Measurements from ENCODE around the gene DOCK1.

Gene DOCK1

DNA sequence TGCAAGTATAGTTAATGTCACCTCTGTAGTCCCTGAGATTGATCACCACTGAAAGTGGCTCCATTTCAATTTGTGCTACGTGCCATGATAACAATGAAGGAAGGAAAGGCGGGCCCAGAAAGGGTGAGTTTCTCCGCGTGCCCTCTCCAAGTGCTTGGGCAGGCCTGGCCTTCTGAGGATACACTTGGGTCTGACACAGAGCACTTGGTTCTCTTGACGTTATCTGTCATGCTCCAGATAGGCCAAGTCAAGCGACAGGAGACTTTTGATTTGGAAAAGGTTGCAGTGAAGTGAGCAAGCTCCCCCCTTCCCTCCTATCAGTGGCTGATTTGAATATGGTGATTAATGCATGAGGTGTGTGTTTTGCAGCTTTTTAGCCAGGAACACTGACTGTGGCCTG lies 452.0 kb downstream of the DOCK1 start:
- no peak for DNase-seq (ENCODE audit: low spot score)

DNA sequence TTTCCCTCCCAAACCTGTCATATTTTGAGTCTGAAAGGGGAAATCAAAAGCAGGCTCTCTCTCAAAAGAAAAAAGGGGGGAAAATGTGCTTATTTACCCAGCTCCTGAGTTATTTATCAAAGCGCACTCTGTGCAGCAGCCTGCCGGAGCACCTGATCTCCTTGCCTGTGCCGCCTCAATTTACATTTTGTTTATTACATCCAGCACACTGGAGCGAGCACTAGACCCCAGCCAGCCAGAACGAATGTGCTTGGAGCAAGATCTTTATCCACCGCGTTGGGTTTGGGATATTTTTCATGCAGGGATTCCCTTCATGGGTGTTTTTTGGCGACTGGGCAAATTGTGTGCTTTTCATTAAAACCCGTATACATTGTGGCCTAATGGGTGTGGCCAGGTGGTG lies 453.1 kb downstream of the DOCK1 start:
- DNase-seq (ENCODE audit: low spot score): no peak

GRCh38 chr10:127364034-127364433 lies 458.8 kb downstream of the DOCK1 start:
- no peak for DNase-seq (ENCODE audit: low spot score)

DNA sequence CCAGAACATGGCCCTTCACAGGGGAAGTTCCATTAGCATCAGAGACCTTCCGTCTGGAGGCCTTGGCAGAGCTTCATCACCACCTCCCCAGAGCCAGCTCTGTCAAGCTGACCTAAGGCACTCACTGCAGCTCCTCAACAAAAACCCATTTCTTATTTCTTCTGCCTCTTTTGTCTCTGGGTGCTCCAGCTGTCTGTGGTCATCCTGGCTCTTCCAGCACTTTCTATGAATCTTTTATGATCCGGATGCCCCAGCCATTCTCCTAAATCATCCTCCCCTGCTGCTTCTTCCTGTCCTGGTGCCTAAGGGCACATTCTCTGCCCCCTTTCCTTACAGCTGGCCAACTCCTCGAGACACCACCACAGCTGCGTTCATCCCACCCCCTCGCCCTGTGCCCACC lies 462.9 kb downstream of the DOCK1 start:
- DNase-seq (ENCODE audit: low spot score): no peak

- DNase-seq (ENCODE audit: low spot score): no peak
These were observed 463.7 kb downstream of the DOCK1 start for GRCh38 chr10:127368929-127369328.

- DNase-seq (ENCODE audit: low spot score): no peak
These were observed 465.4 kb downstream of the DOCK1 start for GRCh38 chr10:127370601-127371000.

DNA sequence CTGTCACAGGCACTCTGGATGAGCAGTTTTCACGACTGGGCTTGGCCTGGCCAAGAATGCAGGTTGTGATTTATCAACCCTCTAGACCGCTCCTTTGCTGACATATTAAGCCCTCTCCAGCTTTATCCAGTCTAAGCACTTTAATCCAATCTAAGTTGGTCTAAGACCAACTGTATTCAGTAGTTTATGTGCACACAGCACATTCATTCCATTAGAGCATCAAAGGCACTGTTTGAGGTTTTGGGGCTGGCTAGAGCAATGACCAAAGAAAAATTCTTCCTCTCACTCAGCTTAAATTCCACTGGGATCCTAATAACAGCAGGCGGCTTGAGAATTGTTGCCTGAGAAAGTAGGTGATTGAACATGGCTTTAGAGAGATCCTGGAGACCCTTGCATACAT lies 467.1 kb downstream of the DOCK1 start:
- DNase-seq (ENCODE audit: low spot score): no peak

DNA sequence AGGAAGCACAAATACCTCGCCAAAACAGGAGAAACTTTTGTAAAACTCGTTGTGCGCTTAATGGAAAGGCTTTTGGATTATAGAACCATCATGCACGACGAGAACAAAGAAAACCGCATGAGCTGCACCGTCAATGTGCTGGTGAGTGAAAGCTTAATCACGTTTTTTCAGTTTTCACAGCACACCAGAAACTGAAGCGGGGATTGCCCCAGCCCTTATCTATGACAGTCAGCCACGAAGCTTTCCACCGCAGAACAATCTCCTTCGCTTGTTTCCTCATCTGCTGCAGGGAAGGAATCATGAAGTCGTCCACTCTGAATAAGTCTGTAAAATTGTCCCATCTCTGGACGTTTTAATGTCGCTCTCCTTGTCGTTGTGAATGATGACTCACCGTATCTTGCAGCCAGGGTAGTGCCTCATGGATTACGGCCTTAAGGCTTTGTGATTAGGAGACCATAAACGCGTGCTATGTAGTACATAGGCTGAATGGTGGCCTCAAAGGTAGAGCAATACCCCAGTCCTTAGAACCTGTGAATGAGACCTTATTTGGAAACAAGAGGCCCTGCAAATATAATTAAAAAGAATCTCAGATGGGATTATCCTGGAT lies 468.9 kb downstream of the DOCK1 start:
- no peak for DNase-seq (ENCODE audit: low spot score)

DNA sequence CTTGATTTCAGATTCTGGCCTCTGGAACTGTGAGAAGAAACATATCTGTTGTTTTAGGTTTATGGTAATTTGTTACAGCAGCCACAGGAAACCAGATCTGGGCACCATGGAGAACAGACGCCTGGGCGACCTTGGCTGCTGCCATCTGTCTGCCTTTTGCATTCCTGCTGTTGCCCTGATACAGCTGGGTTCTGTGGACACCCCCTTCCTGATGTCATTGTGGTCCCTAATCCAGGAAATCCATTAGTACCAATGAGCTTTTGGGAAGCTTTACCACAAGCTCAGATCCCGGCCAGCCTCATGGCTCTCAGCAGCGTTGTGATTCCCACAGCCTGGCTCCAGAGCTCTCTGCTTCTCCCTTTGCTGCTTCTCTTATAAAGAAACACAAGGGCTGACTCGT lies 469.7 kb downstream of the DOCK1 start:
- no peak for DNase-seq (ENCODE audit: low spot score)

GRCh38 chr10:127375461-127375860 lies 470.2 kb downstream of the DOCK1 start:
- DNase-seq (ENCODE audit: low spot score): no peak

DNA sequence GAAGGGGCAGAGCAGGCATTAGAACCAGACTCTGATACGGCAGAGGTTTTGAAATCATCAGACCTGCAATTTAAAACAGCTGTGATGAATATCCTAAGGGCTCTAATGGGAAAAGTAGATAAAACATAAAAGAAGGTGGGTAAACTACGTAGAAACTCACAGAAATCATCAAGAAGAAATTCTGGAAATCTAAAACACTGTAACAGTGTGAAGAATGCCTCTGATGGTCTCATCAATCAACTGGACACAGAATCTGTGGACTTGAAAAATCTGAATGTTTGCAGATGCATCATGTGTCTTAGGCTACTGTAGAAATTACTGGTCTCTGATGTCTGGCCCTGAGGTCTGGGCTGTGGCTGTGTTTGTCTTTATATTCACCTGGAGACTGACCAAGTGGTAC lies 470.8 kb downstream of the DOCK1 start:
- no peak for DNase-seq (ENCODE audit: low spot score)

- DNase-seq (ENCODE audit: low spot score): no peak
These were observed 473.4 kb downstream of the DOCK1 start for GRCh38 chr10:127378628-127379027.

DNA sequence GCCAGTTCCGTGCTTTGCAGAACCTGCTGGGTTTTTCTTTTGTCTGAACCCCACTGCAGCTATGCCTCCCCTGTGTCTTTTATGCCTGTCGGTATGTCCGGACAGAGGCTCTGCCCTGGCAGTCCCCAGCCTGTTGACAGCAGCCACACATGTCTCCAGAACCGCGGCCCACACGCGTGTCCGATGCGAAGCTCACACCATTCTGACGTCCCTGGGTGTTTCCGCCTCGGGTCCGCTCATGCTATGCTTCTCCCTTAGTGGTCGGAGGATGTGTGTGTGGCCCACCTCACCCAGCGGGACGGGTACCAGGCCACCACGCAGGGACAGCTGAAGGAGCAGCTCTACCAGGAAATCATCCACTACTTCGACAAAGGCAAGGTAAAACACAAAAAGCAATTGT lies 479.3 kb downstream of the DOCK1 start:
- no peak for DNase-seq (ENCODE audit: low spot score)

DNA sequence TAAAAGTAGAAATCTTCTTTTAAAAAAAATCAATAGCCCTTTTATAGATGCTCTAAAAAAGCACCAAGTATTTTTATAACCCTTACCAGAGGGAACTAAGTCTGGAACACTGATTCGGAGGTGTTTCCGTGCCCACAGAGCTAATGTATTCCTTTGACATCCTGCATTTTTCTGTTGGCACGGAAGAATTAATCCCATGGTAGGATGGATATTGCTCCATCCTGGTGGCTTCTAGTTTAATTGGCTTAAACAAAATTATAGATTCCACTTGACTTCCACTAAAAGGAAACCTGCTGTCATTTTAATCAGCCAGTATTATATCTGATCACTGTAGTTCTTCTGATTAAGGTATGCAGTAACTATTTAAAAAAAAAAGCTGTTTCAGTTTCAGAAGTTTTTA lies 479.8 kb downstream of the DOCK1 start:
- no peak for DNase-seq (ENCODE audit: low spot score)

DNA sequence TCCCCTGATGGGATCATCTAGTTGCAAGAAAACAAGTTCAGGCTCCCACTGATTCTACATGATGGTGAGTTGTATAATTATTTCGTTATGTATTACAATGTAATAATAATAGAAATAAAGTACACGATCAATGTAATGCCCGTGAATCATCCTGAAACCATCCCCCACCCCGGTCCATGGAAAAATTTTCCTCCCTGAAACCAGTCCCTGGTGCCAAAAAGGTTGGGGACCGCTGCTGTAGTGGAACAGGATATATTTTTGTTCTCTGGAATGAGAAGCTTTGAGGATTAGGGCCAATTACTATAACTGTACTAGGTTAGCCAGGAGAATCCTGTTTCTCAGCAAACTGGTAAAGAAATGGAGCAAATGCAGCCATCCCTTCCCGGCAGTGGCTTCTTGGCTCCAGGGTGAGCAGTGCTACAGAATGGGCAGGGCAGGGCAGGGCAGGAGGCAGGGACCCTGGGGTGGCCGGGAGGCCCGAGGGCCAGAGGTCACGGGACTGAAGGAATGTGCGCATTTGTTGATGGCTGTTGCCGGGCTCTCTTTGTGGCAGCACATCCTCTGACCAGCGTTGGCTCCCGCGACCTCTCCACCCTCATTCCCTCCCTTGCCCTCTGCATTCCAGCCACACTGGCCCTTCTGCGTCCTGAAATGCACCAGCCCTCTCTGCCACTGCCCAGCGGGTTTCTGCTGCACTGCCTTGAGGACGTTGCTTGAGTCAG lies 481.5 kb downstream of the DOCK1 start:
- no peak for DNase-seq (ENCODE audit: low spot score)

GRCh38 chr10:127391875-127392274 lies 486.6 kb downstream of the DOCK1 start:
- DNase-seq (ENCODE audit: low spot score): no peak

- no peak for DNase-seq (ENCODE audit: low spot score)
These were observed 487.4 kb downstream of the DOCK1 start for GRCh38 chr10:127392351-127393235.

DNA sequence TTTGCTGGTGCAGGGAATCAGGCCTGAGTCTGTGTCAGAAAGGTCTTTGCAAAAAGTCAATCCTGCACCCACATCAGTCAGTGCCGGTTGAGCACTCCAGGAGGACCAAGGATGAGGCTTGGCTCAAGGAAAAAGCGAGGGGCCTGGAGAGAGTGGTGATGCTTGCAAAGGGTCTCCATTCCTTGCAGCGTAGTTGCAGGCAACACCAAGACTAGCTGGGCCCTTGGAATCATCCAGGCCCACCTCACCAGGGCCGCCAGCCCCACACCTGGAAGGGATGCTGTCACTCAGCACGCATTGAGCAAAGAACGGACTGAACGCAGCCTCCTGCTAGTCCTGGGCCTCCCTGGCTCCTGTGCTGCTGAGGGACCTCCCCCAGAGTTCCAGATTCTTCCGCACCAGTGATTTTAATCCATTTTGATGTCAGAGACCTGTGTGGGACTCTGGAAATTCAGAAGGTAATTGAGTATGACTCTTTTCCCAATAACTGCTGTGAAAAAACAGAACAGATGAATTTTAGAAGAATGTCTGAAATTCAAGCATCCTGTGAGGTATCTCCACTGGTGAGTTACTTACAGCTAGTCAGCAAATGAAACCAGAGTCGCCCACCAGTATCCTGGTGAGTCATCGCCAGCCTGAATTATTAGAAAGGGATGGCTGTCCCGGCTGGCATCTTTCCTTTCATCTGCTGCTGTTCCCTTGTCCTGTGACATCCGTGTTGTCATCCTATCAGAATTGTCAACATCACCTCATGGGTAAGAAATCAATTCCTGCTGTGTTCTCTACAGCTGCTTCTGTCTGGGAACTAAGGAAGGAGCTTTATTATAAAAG lies 493.1 kb downstream of the DOCK1 start:
- no peak for DNase-seq (ENCODE audit: low spot score)

DNA sequence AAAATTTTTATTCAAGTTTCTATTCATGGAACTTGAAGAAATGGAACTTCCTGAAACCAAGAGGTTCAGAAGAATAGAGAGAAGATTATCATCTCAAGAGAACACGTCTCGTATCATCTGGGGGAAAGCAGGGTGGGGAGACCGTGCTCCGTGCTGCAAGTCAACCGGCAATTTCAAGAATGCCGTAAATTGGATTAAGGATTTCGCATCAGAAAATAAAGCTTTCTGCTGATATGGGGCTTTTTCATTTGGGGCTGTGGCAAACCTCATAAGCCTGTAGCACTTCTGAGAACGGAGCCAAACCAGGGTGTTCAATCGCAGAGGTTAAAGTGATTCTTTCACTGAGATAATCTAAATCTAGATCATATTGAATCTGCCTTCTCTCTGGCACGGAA lies 493.7 kb downstream of the DOCK1 start:
- no peak for DNase-seq (ENCODE audit: low spot score)

- DNase-seq (ENCODE audit: low spot score): no peak
These were observed 494.4 kb downstream of the DOCK1 start for GRCh38 chr10:127399668-127400067.

DNA sequence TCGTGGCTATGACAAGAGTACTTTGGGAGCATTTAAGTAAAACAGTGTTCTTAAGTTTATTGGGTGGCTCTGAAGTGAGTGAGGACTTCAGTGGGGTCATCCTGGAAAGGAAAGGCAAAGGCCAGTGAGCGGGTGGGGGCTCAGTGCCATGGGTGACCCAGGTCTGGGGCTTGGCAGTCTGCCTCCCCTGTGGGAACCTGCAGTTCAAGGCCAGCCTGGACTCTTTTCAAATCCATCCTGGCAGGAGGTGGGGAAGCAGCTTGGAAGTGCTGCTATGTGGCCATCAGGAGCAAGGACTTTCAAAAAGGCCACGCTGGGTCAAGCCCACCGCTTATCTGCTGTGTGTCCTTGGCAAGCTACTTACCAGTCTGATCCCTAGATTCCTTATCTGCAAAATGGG lies 495.0 kb downstream of the DOCK1 start:
- no peak for DNase-seq (ENCODE audit: low spot score)
